Peyer's patch (tissue), 4 donors: ENCODE results near the gene NRN1L. TPM values are rescaled to one million over a fixed set of nuclear protein-coding genes. Genes with fewer than 3 reads are reported as not detected.

Experiments used
- DNase-seq, 3 donors: peaks; one replicate each; pipeline ENCODE4 v3.0.0-alpha.2; 2017 to 2019
- H3K27ac ChIP-seq, 4 donors: fragments of 200-600 bp; sonication (generic); one replicate each; pipeline ENCODE4 v1.5.1; 2016 to 2019
- H3K27me3 ChIP-seq, 2 donors: fragments of 200-600 bp; sonication (generic); one replicate each; pipeline ENCODE4 v1.5.1; 2019
- H3K36me3 ChIP-seq, 3 donors: fragments of 200-600 bp; sonication (generic); one replicate each; pipeline ENCODE4 v1.5.1; 2016 to 2019
- H3K4me1 ChIP-seq, 4 donors: fragments of 200-600 bp; sonication (generic); one replicate each; pipeline ENCODE4 v1.5.1; 2016 to 2019
- H3K4me3 ChIP-seq, 4 donors: fragments of 200-600 bp; sonication (generic); 1 replicate in 3 of 4; 2 replicates in 1 of 4; pipeline ENCODE4 v1.5.1; 2016 to 2019; ENCODE audit warnings: mild to moderate bottlenecking in 1 of 4
- H3K9me3 ChIP-seq, 4 donors: fragments of 200-600 bp; sonication (generic); one replicate each; pipeline ENCODE4 v1.5.1; 2016 to 2019; ENCODE audit warnings: mild to moderate bottlenecking in 1 of 4
- POLR2A ChIP-seq, 2 donors: fragments of 450-650 bp; IDR thresholded peaks; one replicate each; pipeline ENCODE4 v1.5.1; 2017; ENCODE audit warnings: antibody characterized with exemption in 2 of 2, mild to moderate bottlenecking in 2 of 2, moderate library complexity in 2 of 2
- total RNA-seq, 4 donors: library from RNA; depleted of rRNA; stranded (reverse); fragments of >200 nt; gene quantifications; one replicate each; pipeline ENCODE4 v1.1.0, GENCODE V29; 2016
- TF ChIP-seq, protein P1 (sequence below), 6 experiments: fragments of 450-650 bp in 4 of 6; fragments of 200-600 bp in 2 of 6; sonication (generic) in 1 of 6; IDR thresholded peaks; one replicate each; pipeline ENCODE4 v1.5.1; 2017 to 2019; ENCODE audit warnings: antibody characterized with exemption in 6 of 6, mild to moderate bottlenecking in 3 of 6, moderate library complexity in 1 of 6

NRN1L gene
- total RNA-seq, 4 donors from 2014 or later, result 10.0 TPM; not detected in 3

DNA sequence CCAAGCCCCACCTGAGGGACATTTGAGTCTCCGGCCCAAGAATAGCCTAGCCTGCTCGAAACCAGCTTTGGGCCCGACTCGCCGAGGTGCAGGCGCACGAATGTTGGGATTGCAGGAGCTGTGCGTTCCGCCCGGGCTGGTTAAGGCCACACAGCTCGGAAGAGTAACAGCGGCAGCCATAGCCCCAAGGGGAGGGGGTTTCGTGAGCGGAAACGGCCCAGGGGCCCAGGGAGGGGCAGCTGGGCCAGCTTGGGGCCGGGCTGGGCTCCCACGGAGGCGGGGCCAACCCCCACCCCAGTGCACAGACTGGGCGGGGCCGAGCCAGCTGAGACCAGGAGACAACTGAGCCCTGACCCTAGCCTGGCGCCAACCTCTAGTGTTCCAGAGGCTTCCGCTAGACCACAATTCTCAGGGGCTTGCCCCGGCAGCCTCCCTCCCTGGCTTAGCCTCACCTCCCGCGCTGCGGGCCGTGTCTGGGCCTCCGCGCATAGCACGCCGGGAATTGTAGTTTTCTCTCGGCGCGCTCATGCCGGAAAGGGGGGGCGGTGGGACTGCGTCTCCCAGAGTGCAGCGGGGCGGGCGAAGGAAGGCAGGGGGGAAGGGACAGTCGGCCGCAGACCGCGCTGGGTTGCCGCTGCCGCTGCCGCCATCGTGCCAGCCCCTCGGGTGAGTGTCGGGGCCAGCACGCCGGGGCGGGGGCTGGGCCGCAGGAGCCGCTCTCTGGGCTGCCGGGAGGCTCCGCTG lies 38.2 kb upstream of the NRN1L start, which contains the start of gene NUTF2:
NUTF2 (plus strand) TSS at position 614 of the 744 bp plus-strand sequence. CDS start 18,198 bp downstream, outside the sequence.
- Histone ChIP-seq H3K4me3 (peak within 1 kb of the TSS; percentile 87 to 94 (median 90)), H3K36me3 (no peaks in the 10 kb centered on the region), H3K4me1 (peaks cover 0 to 50% (median 41%) of the 10 kb centered on the region in 4 donors), H3K27me3 (no peaks in the 10 kb centered on the region), H3K27ac (peak within 1 kb of the TSS; percentile 71 to 96 (median 90)), H3K9me3 (no peaks in the 10 kb centered on the region)
- DNase-seq, result peak; percentile 94 to 98 (median 97)
- peak; percentile 37 to 70 for TF ChIP-seq POLR2A (IDR thresholded peaks at IDR 0.05)
- TF ChIP-seq, protein P1, sequence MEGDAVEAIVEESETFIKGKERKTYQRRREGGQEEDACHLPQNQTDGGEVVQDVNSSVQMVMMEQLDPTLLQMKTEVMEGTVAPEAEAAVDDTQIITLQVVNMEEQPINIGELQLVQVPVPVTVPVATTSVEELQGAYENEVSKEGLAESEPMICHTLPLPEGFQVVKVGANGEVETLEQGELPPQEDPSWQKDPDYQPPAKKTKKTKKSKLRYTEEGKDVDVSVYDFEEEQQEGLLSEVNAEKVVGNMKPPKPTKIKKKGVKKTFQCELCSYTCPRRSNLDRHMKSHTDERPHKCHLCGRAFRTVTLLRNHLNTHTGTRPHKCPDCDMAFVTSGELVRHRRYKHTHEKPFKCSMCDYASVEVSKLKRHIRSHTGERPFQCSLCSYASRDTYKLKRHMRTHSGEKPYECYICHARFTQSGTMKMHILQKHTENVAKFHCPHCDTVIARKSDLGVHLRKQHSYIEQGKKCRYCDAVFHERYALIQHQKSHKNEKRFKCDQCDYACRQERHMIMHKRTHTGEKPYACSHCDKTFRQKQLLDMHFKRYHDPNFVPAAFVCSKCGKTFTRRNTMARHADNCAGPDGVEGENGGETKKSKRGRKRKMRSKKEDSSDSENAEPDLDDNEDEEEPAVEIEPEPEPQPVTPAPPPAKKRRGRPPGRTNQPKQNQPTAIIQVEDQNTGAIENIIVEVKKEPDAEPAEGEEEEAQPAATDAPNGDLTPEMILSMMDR (IDR thresholded peaks at IDR 0.05), result peak in 1 of 6 experiments; percentile 10

DNA sequence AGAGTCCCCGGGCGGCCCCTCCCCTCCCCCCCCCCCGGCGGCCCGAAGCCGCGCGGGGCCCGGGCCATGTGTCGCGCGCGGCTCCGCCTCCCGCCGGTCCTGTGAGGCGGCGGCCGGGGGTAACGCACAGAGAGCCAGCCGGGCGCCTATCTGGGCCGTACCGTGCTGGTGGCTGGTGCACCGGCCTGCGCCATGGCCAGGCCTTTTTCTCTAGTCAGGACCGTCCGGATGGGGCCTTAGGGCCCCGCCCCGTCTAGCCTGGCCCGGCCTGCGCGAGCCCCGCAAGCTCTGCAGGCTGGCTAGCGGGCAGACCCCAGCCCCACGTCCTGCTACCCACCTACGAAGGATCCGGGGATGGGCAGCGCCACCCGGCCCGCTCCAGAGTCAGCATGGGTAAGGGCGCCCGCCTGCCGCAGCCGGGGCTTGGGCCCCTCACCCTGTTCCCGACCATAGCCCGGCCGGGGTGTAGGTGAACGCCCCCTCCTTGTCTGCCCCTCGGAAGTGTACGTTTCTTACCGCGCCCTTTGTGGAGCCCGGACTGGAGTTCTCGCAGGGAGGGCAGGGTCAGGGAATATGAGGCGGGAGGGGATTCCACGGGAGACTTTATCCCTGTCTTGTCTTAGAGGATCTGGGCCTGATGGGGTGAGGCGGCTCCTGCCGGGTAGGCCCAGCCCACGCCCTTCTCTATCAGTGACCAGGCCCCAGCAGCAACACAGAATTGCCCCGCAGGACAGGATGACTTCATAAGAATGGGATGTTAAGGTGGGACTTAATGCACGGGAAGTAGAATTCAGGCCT lies 37.4 kb upstream of the NRN1L start, which contains the start of gene CENPT:
CENPT (minus strand) TSS at position 630 of the 798 bp plus-strand sequence. CDS start 13,834 bp downstream, outside the sequence.
- Histone ChIP-seq H3K4me3 (peak within 1 kb of the TSS; percentile 87 to 94 (median 90)), H3K27me3 (no peaks in the 10 kb centered on the region), H3K27ac (peak within 1 kb of the TSS; percentile 71 to 96 (median 90)), H3K36me3 (no peaks in the 10 kb centered on the region), H3K4me1 (peaks cover 0 to 50% (median 41%) of the 10 kb centered on the region in 4 donors), H3K9me3 (no peaks in the 10 kb centered on the region)
- DNase-seq, result peak; percentile 66 to 81 (median 67)
- TF ChIP-seq POLR2A (IDR thresholded peaks at IDR 0.05), result no peak
- TF ChIP-seq, protein P1 (IDR thresholded peaks at IDR 0.05), result peak in 1 of 6 experiments; percentile 4

DNA sequence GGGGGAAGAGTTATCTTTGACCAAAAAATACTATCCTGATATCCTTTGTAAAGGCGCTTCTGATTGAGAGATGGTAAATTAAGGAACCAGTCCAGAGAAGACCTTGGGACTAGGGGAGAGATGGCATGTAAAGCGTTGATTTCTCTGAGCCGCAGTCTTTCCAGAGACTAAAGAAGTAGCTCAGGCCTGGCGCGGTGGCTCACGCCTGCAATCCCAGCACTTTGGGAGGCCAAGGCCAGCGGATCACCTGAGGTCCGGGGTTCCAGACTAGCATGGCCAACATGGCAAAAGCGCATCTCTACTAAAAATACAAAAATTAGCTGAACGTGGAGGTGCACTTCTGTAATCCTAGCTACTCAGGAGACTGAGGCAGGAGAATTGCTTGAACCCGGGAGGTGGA lies 36.6 kb upstream of the NRN1L start:
- Histone ChIP-seq H3K4me3 (peak overlapping the region in 2 of 4 donors; percentile 92 to 94), H3K27me3 (no peaks in the 10 kb centered on the region), H3K9me3 (no peaks in the 10 kb centered on the region), H3K27ac (peak overlapping the region in 1 of 4 donors; percentile 87), H3K36me3 (no peaks in the 10 kb centered on the region), H3K4me1 (peaks cover 0 to 48% (median 41%) of the 10 kb centered on the region in 4 donors)
- no peak for DNase-seq
- TF ChIP-seq POLR2A (IDR thresholded peaks at IDR 0.05), result no peak
- TF ChIP-seq, protein P1 (IDR thresholded peaks at IDR 0.05), result no peak

DNA sequence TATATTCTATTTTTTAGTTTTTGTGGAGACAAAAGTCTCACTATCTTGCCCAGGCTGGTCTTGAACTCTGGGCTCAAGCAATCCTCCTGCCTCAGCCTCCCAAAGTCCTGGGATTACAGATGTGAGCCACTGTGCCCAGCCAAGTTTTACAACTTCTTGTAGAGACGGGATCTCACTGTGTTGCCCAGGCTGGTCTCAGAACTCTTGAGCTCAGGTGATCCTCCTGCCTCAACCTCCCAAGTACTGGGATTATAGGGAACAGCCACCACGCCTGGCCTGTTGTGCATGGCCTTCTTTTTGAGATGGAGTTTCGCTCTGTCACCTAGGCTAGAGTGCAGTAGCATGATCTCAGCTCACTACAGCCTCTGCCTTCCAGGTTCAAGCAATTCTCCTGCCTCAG lies 31.0 kb upstream of the NRN1L start:
- Histone ChIP-seq H3K36me3 (no peaks in the 10 kb centered on the region), H3K27ac (no peak overlapping the region), H3K27me3 (no peaks in the 10 kb centered on the region), H3K4me1 (peaks cover 0 to 26% (median 2%) of the 10 kb centered on the region in 4 donors), H3K9me3 (no peaks in the 10 kb centered on the region), H3K4me3 (no peak overlapping the region)
- DNase-seq, result no peak
- no peak for TF ChIP-seq POLR2A (IDR thresholded peaks at IDR 0.05)
- TF ChIP-seq, protein P1 (IDR thresholded peaks at IDR 0.05), result no peak

DNA sequence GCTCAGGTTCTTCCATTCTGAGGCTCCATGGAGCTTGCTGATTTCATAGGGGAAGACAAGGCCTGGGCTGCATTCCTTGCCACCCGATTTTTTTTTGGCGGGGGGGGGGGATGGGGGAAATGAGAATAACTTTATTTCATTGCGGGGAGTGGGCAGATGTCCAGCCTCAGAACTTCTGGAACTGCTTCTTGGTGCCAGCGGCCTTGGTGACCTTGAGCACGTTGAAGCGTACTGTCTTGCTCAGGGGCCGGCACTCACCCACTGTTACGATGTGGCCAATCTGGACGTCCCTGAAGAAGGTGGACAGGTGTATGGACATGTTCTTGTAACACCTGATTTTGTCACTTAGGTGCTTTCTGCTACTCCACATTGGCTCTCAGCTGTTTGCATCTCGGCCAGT lies 28.9 kb upstream of the NRN1L start:
- Histone ChIP-seq H3K27me3 (no peaks in the 10 kb centered on the region), H3K36me3 (no peaks in the 10 kb centered on the region), H3K27ac (no peak overlapping the region), H3K4me1 (peaks cover 0 to 26% (median 1%) of the 10 kb centered on the region in 4 donors), H3K9me3 (no peaks in the 10 kb centered on the region), H3K4me3 (no peak overlapping the region)
- DNase-seq, result no peak
- TF ChIP-seq, protein P1 (IDR thresholded peaks at IDR 0.05), result no peak
- no peak for TF ChIP-seq POLR2A (IDR thresholded peaks at IDR 0.05)
